ENCODE data around the gene SMPD3. TPM values are rescaled to one million over a fixed set of nuclear protein-coding genes. Genes with fewer than 3 reads are reported as not detected.

The SMPD3 gene
- total RNA-seq, 1 experiment from 2014 or later: 0.17 TPM

- no peak for DNase-seq (ENCODE audit: low spot score)
- intact Hi-C loops (cut with micrococcal nuclease; ENCODE audit: unreplicated experiment): loop anchor here (5.0 kb wide), 1 partner anchor 47 kb away; the partner anchor contains the start of gene SLC7A6
- H3K27ac ChIP-seq (ENCODE audit: low read depth, low read length, poor library complexity, severe bottlenecking): peak overlapping the region; percentile 88
- H3K9me3 ChIP-seq (ENCODE audit: low read depth, low read length, poor library complexity, severe bottlenecking): no peaks in the 10 kb centered on the region
- peaks cover 30% of the 10 kb centered on the region for H3K36me3 ChIP-seq (ENCODE audit: insufficient read depth, low read length, poor library complexity, severe bottlenecking)
- H3K27me3 ChIP-seq (replicated peaks; ENCODE audit: insufficient read depth, low read depth, low read length, poor library complexity): no peaks in the 10 kb centered on the region
- BruUV-seq (replicated peaks): TSS peak; percentile 58
- H3K4me1 ChIP-seq (ENCODE audit: insufficient read depth, low read length, poor library complexity, severe bottlenecking): peaks cover 15% of the 10 kb centered on the region
- ChIA-PET CTCF (no interaction called here), POLR2A (ENCODE audit: low non-redundant PET) (no interaction called here)
- peak overlapping the region; percentile 71 for H3K4me3 ChIP-seq (ENCODE audit: low read depth, low read length, poor library complexity, severe bottlenecking)
- TF ChIP-seq EZH2 (IDR thresholded peaks at IDR 0.05; ENCODE audit: borderline replicate concordance, low read depth, low read length, poor library complexity, severe bottlenecking) (no peak), CTCF (conservative IDR thresholded peaks at IDR 0.05; ENCODE audit: low read depth, low read length) (no peak)
Observed at GRCh38 chr16:68309799-68310198, 138.5 kb downstream of the SMPD3 start.

Other genes starting within 250 kb of the SMPD3 start
- 0.19 and 0.35 TPM in 2 replicates for gene ESRP2, start 212.4 kb downstream of the SMPD3 start, total RNA-seq (2021)
- gene PLA2G15, start 203.1 kb downstream of the SMPD3 start, total RNA-seq (2021): 6.8 and 8.1 TPM in 2 replicates
- 43.6 and 58.7 TPM in 2 replicates for gene SLC7A6, start 184.0 kb downstream of the SMPD3 start, total RNA-seq (2021)
- gene SLC7A6OS, start 137.6 kb downstream of the SMPD3 start, total RNA-seq (2021): 24.5 and 25.3 TPM in 2 replicates
- 60.2 and 66.2 TPM in 2 replicates for gene PRMT7, start 137.5 kb downstream of the SMPD3 start, total RNA-seq (2021)
- gene ZFP90, start 90.8 kb upstream of the SMPD3 start, total RNA-seq (2021): 17.5 and 25.7 TPM in 2 replicates
- 0.15 TPM in 1 of 2 replicates, not detected in the other for gene CDH3, start 196.8 kb upstream of the SMPD3 start, total RNA-seq (2021)